GM23248 (cell line): ENCODE measurements around the gene WDR18.

Experiments
- EZH2 ChIP-seq: fragments of 200-600 bp; sonication (generic); IDR thresholded peaks from 2 replicates; pipeline ENCODE4 v1.6.1; 2018; ENCODE audit warnings: antibody characterized with exemption, mild to moderate bottlenecking; ENCODE audit not compliant: insufficient read depth, poor library complexity, severe bottlenecking
- EZH2phosphoT487 ChIP-seq: fragments of 200-600 bp; sonication (generic); IDR thresholded peaks from 2 replicates; pipeline ENCODE4 v1.6.1; 2018; ENCODE audit warnings: antibody characterized with exemption, moderate library complexity, mild to moderate bottlenecking, low read depth; ENCODE audit not compliant: insufficient read depth

DNA sequence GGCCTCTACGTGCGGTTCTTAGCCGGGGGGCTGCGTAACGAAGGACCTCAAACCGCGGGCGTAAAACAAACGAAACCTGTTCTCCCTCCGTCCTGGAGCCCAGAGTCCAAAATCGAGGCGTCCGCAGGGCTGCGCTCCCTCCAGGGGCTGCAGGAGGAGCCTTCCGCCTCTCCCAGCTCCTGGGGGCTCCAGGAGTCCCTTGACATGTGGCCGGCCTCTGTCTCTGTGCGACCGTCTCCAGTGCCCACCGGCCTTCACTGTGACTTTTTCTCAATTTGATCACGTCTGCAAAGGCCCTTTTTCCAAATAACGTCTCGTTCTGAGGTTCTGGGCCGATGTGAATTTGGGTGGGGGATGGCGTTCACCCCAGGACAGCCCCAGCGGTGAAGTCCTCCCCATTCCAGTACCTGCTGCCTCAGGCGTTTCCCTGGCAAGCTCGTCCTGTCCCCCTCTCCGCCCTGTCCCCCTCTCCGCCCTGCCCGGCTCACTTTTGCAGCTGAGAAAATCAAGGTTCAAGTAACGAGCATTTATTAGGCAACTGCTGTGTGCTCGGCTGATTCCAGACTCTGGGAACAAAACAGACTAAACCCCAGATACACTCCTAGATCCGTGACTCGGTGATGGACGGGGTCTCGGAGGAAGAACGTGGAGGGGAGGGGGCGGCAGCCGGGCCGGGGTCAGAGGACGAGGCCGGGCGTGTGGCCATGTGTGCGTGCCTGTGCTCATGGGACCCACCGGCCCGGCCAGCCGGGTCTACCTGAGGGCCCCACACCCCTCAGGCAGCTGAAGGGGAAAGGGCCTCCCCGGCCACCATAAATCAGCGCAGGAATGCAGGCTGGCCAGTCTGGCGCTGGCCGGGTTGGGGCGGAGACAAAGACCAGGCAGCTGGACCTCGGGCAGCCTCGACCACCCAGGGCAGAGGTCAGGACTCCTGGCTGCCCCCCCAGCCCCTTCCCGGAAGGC is 28.1 kb upstream of the WDR18 start:
- TF ChIP-seq EZH2 = no peak
- no peak for TF ChIP-seq EZH2phosphoT487
